ENCODE data around the gene ATG13. TPM values are rescaled to one million over a fixed set of nuclear protein-coding genes. Genes with fewer than 3 reads are reported as not detected.

ATG13 gene
- total and polyA plus RNA-seq, 4 donors: 36.3 to 49.9 (median 41.2) TPM

DNA sequence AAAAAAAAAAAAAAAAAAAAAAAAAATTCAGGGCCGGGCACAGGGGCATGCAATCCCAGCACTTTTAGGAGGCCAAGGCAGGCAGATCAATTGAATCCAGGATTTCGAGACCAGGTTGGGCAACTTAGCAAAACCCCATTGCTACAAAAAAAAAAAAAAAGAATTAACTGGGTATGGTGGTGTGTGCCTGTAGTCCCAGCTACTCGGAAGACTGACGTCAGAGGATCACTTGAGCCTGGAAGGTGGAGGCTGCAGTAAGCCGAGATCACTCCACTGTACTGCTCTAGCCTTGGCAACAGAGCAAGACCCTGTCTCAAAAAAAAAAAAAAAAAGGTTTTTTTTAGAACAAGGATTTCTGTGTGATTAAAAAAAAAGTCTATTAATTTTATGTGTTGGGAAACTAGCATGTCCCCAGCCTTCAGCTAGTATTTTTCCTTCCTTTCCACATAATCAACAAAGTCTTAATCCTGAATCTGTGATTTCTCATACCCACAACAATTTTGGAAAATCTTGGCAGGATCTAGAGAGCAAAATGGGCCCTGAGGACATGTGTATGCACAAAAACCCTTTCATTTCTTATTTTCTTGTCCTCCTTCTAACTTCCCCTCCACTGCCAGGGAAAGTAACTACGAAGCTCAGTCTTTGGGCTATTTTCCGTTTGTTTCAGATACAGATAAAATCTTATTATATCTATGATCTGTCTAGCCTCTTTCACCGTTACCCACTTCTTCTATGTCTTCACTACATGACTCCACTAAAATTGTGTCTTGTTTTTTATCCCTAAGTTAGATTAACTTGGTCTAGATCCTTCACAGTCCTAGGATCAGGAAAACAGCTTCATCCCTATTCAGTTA lies 17.8 kb upstream of the ATG13 start:
- Histone ChIP-seq H3K27ac (ENCODE audit: low read depth in 1 of 2, low read length in 2 of 2) (no peak overlapping the region), H3K9me3 (ENCODE audit: control insufficient read depth in 4 of 4, low read length in 3 of 4) (no peaks in the 10 kb centered on the region), H3K9ac (ENCODE audit: low read depth in 1 of 2, low read length in 2 of 2) (no peak overlapping the region), H3K36me3 (ENCODE audit: control insufficient read depth in 4 of 4, insufficient read depth in 3 of 4, low read depth in 1 of 4, low read length in 3 of 4) (peaks cover 0 to 4% (median 0%) of the 10 kb centered on the region in 4 donors), H3K27me3 (ENCODE audit: control insufficient read depth in 4 of 4, insufficient read depth in 4 of 4, low read length in 3 of 4) (no peaks in the 10 kb centered on the region), H3K4me3 (ENCODE audit: low read depth in 1 of 3, low read length in 3 of 3) (no peak overlapping the region), H3K4me1 (ENCODE audit: control insufficient read depth in 4 of 4, insufficient read depth in 4 of 4, low read length in 3 of 4) (peaks cover 0 to 9% (median under 1%) of the 10 kb centered on the region in 4 donors)
- no peak for DNase-seq (ENCODE audit: low spot score)
- TF ChIP-seq, protein P1, sequence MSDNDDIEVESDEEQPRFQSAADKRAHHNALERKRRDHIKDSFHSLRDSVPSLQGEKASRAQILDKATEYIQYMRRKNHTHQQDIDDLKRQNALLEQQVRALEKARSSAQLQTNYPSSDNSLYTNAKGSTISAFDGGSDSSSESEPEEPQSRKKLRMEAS (IDR thresholded peaks at IDR 0.05): no peak
- TF ChIP-seq NR2F2 (IDR thresholded peaks at IDR 0.05): no peak
- no peak for TF ChIP-seq JUND (IDR thresholded peaks at IDR 0.05)
- TF ChIP-seq, protein P2, sequence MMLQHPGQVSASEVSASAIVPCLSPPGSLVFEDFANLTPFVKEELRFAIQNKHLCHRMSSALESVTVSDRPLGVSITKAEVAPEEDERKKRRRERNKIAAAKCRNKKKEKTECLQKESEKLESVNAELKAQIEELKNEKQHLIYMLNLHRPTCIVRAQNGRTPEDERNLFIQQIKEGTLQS (IDR thresholded peaks at IDR 0.05): no peak
- WGBS: 96% methylated on average over 8 of the region's 8 CpGs

DNA sequence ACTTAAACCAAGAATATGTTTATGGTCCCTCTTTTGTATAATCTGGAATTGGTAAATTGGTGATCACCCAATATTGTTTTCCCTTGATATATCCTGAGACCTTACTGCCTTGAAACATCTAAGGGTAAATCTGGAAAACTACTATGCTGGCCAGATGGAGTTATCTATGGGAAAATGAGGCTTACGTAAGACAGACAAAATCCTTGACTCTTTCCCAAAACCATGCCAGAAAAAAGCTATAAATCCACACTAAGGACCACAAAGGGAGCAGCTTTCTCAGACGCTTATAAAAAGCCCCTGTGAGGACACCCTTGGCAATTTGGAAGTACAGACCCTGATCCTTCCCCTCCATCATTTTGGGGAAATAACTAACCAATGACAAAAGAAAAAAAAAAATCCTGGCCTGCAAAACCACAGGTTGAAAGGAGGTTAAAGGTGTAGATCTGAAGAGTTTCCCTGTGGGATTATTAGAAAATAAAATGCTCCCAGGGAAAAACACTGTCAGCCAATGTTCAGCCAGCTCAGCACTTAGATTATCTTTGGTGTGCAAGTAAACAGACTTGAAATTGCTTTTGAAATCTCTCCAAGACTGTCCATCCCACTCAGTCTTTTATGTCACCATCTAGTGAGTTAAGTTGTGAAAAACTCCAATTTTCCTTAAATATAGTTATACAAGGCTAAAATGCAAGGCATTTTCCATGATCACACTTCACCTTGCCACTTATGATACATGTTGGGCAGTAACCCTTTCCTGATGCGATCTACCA lies 17.0 kb upstream of the ATG13 start:
- WGBS: 94% methylated on average over 3 of the region's 3 CpGs
- H3K27me3 ChIP-seq (ENCODE audit: control insufficient read depth in 4 of 4, insufficient read depth in 4 of 4, low read length in 3 of 4): no peaks in the 10 kb centered on the region
- peaks cover 0 to 7% (median under 1%) of the 10 kb centered on the region in 4 donors for H3K4me1 ChIP-seq (ENCODE audit: control insufficient read depth in 4 of 4, insufficient read depth in 4 of 4, low read length in 3 of 4)
- H3K9me3 ChIP-seq (ENCODE audit: control insufficient read depth in 4 of 4, low read length in 3 of 4): no peaks in the 10 kb centered on the region
- TF ChIP-seq, protein P2 (IDR thresholded peaks at IDR 0.05): no peak
- TF ChIP-seq HNF4G (IDR thresholded peaks at IDR 0.05) (no peak), TAF1 (conservative IDR thresholded peaks at IDR 0.05) (no peak), FOXA2 (IDR thresholded peaks at IDR 0.05) (no peak), HNF4A (conservative IDR thresholded peaks at IDR 0.05) (no peak), YY1 (IDR thresholded peaks at IDR 0.05) (no peak), EGR1 (IDR thresholded peaks at IDR 0.05; ENCODE audit: low read depth in 2 of 2) (no peak), SP1 (IDR thresholded peaks at IDR 0.05) (no peak), NR2F2 (IDR thresholded peaks at IDR 0.05) (no peak), FOXA1 (IDR thresholded peaks at IDR 0.05) (no peak), RAD21 (IDR thresholded peaks at IDR 0.05) (no peak), GABPA (IDR thresholded peaks at IDR 0.05 in 1 of 2, conservative IDR thresholded peaks at IDR 0.05 in 1 of 2) (no peak), JUND (IDR thresholded peaks at IDR 0.05) (no peak), RXRA (IDR thresholded peaks at IDR 0.05) (no peak)
- TF ChIP-seq, protein P1 (IDR thresholded peaks at IDR 0.05): no peak
- TF ChIP-seq, protein P3, sequence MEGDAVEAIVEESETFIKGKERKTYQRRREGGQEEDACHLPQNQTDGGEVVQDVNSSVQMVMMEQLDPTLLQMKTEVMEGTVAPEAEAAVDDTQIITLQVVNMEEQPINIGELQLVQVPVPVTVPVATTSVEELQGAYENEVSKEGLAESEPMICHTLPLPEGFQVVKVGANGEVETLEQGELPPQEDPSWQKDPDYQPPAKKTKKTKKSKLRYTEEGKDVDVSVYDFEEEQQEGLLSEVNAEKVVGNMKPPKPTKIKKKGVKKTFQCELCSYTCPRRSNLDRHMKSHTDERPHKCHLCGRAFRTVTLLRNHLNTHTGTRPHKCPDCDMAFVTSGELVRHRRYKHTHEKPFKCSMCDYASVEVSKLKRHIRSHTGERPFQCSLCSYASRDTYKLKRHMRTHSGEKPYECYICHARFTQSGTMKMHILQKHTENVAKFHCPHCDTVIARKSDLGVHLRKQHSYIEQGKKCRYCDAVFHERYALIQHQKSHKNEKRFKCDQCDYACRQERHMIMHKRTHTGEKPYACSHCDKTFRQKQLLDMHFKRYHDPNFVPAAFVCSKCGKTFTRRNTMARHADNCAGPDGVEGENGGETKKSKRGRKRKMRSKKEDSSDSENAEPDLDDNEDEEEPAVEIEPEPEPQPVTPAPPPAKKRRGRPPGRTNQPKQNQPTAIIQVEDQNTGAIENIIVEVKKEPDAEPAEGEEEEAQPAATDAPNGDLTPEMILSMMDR (IDR thresholded peaks at IDR 0.05; ENCODE audit: low read depth, low read length, missing input control): no peak
- TF ChIP-seq, protein P4, sequence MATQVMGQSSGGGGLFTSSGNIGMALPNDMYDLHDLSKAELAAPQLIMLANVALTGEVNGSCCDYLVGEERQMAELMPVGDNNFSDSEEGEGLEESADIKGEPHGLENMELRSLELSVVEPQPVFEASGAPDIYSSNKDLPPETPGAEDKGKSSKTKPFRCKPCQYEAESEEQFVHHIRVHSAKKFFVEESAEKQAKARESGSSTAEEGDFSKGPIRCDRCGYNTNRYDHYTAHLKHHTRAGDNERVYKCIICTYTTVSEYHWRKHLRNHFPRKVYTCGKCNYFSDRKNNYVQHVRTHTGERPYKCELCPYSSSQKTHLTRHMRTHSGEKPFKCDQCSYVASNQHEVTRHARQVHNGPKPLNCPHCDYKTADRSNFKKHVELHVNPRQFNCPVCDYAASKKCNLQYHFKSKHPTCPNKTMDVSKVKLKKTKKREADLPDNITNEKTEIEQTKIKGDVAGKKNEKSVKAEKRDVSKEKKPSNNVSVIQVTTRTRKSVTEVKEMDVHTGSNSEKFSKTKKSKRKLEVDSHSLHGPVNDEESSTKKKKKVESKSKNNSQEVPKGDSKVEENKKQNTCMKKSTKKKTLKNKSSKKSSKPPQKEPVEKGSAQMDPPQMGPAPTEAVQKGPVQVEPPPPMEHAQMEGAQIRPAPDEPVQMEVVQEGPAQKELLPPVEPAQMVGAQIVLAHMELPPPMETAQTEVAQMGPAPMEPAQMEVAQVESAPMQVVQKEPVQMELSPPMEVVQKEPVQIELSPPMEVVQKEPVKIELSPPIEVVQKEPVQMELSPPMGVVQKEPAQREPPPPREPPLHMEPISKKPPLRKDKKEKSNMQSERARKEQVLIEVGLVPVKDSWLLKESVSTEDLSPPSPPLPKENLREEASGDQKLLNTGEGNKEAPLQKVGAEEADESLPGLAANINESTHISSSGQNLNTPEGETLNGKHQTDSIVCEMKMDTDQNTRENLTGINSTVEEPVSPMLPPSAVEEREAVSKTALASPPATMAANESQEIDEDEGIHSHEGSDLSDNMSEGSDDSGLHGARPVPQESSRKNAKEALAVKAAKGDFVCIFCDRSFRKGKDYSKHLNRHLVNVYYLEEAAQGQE (IDR thresholded peaks at IDR 0.05): no peak
- TF ChIP-seq, protein P5, sequence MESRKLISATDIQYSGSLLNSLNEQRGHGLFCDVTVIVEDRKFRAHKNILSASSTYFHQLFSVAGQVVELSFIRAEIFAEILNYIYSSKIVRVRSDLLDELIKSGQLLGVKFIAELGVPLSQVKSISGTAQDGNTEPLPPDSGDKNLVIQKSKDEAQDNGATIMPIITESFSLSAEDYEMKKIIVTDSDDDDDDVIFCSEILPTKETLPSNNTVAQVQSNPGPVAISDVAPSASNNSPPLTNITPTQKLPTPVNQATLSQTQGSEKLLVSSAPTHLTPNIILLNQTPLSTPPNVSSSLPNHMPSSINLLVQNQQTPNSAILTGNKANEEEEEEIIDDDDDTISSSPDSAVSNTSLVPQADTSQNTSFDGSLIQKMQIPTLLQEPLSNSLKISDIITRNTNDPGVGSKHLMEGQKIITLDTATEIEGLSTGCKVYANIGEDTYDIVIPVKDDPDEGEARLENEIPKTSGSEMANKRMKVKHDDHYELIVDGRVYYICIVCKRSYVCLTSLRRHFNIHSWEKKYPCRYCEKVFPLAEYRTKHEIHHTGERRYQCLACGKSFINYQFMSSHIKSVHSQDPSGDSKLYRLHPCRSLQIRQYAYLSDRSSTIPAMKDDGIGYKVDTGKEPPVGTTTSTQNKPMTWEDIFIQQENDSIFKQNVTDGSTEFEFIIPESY (IDR thresholded peaks at IDR 0.05): no peak
- peaks cover 0 to 4% (median 0%) of the 10 kb centered on the region in 4 donors for H3K36me3 ChIP-seq (ENCODE audit: control insufficient read depth in 4 of 4, insufficient read depth in 3 of 4, low read depth in 1 of 4, low read length in 3 of 4)
- no peak overlapping the region for H3K27ac ChIP-seq (ENCODE audit: low read depth in 1 of 2, low read length in 2 of 2)
- H3K4me3 ChIP-seq (ENCODE audit: low read depth in 1 of 3, low read length in 3 of 3): no peak overlapping the region
- DNase-seq (ENCODE audit: low spot score): no peak
- H3K9ac ChIP-seq (ENCODE audit: low read depth in 1 of 2, low read length in 2 of 2): no peak overlapping the region

Measured in liver (tissue), 9 donors.